Measurements from ENCODE around the gene TTC39A.

Gene TTC39A

DNA sequence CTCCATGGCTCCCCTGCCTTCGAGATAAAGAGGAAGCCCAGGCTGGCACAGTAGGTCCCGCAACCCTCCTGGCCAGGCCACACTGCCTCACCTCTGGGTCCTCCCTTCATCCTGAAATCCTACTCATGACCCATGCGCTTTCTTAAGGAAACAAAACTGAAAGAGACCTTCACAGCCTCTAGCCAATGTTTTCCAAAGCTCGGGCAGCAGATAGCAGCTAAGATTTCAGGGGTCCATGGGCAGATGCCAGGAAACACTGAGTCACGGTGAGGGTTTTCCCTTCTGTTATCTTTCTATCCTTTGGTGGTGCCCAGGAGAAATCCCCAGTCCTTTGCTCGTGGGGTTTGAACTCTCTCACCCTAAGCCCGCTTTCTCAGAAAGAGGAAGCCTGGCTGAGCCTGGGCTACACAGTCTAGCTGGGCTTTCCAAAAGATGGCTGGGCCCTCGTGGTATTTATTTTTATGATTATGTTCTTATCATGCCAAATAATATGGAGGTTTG, 26.6 kb downstream of the TTC39A start:
- no peak for DNase-seq (ENCODE audit: extremely low read depth, low read depth)
- H3K4me3 ChIP-seq (replicated peaks; ENCODE audit: low read depth, low read length): no peak overlapping the region
- TF ChIP-seq, protein P1, sequence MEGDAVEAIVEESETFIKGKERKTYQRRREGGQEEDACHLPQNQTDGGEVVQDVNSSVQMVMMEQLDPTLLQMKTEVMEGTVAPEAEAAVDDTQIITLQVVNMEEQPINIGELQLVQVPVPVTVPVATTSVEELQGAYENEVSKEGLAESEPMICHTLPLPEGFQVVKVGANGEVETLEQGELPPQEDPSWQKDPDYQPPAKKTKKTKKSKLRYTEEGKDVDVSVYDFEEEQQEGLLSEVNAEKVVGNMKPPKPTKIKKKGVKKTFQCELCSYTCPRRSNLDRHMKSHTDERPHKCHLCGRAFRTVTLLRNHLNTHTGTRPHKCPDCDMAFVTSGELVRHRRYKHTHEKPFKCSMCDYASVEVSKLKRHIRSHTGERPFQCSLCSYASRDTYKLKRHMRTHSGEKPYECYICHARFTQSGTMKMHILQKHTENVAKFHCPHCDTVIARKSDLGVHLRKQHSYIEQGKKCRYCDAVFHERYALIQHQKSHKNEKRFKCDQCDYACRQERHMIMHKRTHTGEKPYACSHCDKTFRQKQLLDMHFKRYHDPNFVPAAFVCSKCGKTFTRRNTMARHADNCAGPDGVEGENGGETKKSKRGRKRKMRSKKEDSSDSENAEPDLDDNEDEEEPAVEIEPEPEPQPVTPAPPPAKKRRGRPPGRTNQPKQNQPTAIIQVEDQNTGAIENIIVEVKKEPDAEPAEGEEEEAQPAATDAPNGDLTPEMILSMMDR (IDR thresholded peaks at IDR 0.05; ENCODE audit: low read depth, low read length, missing control alignments): no peak

DNA sequence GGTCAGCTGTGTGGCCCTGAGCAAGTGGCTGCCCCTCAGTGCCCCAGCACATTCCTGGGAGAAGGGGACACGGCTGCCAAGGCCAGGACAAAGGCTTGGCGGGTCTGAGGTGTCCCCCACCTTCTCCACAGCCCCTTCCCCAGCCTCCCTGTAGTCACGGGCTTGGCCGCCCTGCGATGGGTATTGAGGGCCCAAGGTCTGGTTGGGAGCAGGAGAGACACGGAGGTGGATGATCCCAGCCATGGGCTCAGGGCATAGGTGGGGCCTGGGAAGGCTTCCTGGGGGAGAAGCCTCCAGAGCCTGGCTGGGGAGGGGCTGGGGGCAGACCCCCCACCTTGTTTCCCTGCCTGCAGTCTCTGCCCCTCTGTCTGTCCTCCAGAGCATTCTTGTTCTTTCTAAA, 27.0 kb downstream of the TTC39A start:
- TF ChIP-seq, protein P1 (IDR thresholded peaks at IDR 0.05; ENCODE audit: low read depth, low read length, missing control alignments): no peak
- no peak overlapping the region for H3K4me3 ChIP-seq (replicated peaks; ENCODE audit: low read depth, low read length)
- DNase-seq (ENCODE audit: extremely low read depth, low read depth): no peak

DNA sequence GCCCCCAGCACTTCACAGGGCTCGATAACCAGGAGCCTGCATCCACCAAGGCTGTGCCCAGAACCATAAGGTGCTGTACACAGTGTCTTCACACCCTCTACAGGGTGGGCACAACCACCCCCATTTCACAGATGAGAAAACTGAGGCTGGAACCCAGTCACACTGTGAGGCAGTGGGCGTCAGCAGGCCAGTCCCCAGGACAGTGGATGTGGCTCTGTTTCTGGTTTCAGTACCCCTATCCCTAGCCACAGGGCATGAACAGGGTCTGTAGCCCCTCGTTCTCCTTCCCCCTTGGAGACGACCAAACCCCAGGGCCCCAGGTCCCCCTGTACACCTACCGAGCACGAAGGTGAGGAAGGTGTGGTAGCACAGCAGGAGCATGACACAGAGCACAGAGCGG, 27.6 kb downstream of the TTC39A start:
- TF ChIP-seq, protein P1 (IDR thresholded peaks at IDR 0.05; ENCODE audit: low read depth, low read length, missing control alignments): no peak
- no peak for DNase-seq (ENCODE audit: extremely low read depth, low read depth)
- H3K4me3 ChIP-seq (replicated peaks; ENCODE audit: low read depth, low read length): no peak overlapping the region

DNA sequence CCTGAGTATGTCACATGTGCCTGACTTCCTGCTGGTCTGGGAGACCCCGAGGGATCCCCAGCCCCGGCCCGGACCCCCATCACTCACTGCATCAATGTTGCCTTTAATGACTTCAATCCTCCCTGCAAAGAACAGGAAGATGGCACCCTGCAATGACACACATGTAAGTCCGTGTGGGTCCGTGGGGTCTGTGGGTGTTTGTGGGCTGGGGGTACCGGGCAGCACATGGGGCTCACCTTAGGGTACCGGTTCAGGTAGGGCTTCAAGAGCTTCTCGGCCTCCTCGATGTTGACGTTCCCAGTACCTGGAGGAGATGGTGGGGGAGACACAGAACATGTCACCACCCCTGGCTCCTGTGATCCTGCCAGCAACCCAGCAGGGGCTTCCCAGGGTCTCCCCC, 28.1 kb downstream of the TTC39A start:
- no peak for DNase-seq (ENCODE audit: extremely low read depth, low read depth)
- H3K4me3 ChIP-seq (replicated peaks; ENCODE audit: low read depth, low read length): no peak overlapping the region
- TF ChIP-seq, protein P1 (IDR thresholded peaks at IDR 0.05; ENCODE audit: low read depth, low read length, missing control alignments): no peak

DNA sequence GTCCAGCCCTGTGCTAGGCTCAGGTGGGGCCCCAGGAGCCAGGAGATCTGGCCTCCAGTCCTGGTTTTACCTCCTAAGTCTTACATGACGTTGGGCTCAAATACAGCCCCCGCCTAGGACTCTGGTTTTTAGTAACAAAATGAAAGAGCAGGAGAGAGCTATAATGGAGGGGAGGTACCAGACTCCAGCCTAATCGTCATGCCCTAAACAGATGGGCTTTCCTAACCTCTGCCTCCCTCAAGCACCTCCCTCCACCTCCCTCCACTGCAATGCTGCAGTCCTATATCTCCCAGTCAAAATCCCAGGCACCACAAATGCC, 28.6 kb downstream of the TTC39A start:
- no peak for DNase-seq (ENCODE audit: extremely low read depth, low read depth)
- TF ChIP-seq, protein P1 (IDR thresholded peaks at IDR 0.05; ENCODE audit: low read depth, low read length, missing control alignments): no peak
- H3K4me3 ChIP-seq (replicated peaks; ENCODE audit: low read depth, low read length): no peak overlapping the region

DNA sequence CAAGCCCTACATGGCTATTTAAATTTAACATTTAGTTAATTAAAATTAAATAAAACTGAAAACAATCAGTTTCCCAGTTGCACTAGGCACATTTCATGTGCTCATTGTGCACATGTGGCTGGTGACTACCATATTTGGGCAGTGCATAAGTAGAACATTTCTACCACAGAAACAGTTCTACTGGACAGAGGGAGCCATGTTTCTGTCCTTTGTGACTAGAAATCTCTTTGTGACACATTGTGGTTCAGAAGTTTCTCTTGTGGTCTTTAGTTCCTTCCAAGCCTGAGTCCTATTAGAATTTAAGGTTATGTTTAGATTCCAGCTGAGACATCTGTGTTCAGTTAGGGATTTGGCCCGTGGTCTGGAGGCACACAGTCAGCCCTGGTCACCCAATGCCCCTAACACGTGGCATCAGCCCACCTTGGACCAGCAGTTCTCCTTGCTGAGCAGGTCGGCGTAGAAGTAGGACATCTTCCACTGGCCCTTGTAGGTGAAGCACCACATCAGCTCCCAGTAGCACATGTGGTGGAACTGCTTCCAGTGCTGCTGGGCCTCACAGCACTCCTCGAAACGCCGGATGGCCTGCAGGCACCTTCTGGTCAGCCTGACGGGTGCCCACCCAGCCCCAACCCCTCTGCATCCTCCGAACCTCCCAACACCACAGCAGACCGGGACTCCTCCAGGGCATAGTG, 29.1 kb downstream of the TTC39A start:
- H3K4me3 ChIP-seq (replicated peaks; ENCODE audit: low read depth, low read length): no peak overlapping the region
- TF ChIP-seq, protein P1 (IDR thresholded peaks at IDR 0.05; ENCODE audit: low read depth, low read length, missing control alignments): no peak
- DNase-seq (ENCODE audit: extremely low read depth, low read depth): no peak
